H1 (cell line): ENCODE data around the gene RASAL1. TPM values are rescaled to one million over a fixed set of nuclear protein-coding genes. Genes with fewer than 3 reads are reported as not detected.
A peak's percentile ranks its signal among the peaks of the same experiment; 100 is the strongest.

Experiments used
- ASH2L ChIP-seq: fragments of 200-600, 300-600 bp; sonication (generic); IDR thresholded peaks from one replicate; pipeline ENCODE4 v1.7.1; 2017; ENCODE audit warnings: low read length
- BRCA1 ChIP-seq: IDR thresholded peaks from 2 replicates; pipeline ENCODE4 v1.6.1; 2012; ENCODE audit warnings: low read depth, low read length, improper control_type of control experiment
- CBX8 ChIP-seq: fragments of 300-800, 300-1000 bp; sonication (generic); IDR thresholded peaks from 2 replicates; pipeline ENCODE4 v1.7.1; 2016; ENCODE audit warnings: low read depth, low read length, borderline replicate concordance
- E2F6 ChIP-seq: IDR thresholded peaks from 2 replicates; pipeline ENCODE4 v1.6.1; 2012; ENCODE audit warnings: inconsistent platforms
- EGR1 ChIP-seq: IDR thresholded peaks from 2 replicates; pipeline ENCODE4 v1.6.1; 2011; ENCODE audit warnings: low read depth, low read length, borderline replicate concordance
- EP300 ChIP-seq, 2 experiments: IDR thresholded peaks; 1 replicate in 1 of 2; 2 replicates in 1 of 2; pipeline ENCODE4 v1.6.1; 2011 to 2012; ENCODE audit warnings: low read depth in 2 of 2, low read length in 2 of 2, mild to moderate bottlenecking in 2 of 2, borderline replicate concordance in 1 of 2, inconsistent platforms in 1 of 2, moderate library complexity in 1 of 2
- GABPA ChIP-seq: IDR thresholded peaks from 2 replicates; pipeline ENCODE4 v1.6.1; 2011; ENCODE audit warnings: mild to moderate bottlenecking, low read length, moderate library complexity, borderline replicate concordance; ENCODE audit not compliant: insufficient read depth
- HDAC6 ChIP-seq: IDR thresholded peaks from one replicate; pipeline ENCODE4 v1.7.1; 2012; ENCODE audit warnings: low read depth, mild to moderate bottlenecking, inconsistent platforms, low read length, moderate library complexity
- JUN ChIP-seq: IDR thresholded peaks from 2 replicates; pipeline ENCODE4 v1.6.1; 2011; ENCODE audit warnings: low read depth, mild to moderate bottlenecking, improper control_type of control experiment, low read length
- KDM4A ChIP-seq: IDR thresholded peaks from one replicate; pipeline ENCODE4 v1.7.1; 2012; ENCODE audit warnings: low read depth, mild to moderate bottlenecking, moderate library complexity, low read length, inconsistent platforms; ENCODE audit not compliant: severe bottlenecking
- KDM5A ChIP-seq: fragments of 200-600 bp; IDR thresholded peaks from 2 replicates; pipeline ENCODE4 v1.7.1; 2012; ENCODE audit warnings: mild to moderate bottlenecking, low read length, inconsistent platforms, mixed read lengths
- NRF1 ChIP-seq: IDR thresholded peaks from 2 replicates; pipeline ENCODE4 v1.6.1; 2011; ENCODE audit warnings: mild to moderate bottlenecking, low read depth, low read length, improper control_type of control experiment
- POU5F1 ChIP-seq: IDR thresholded peaks from 2 replicates; pipeline ENCODE4 v1.6.1; 2011; ENCODE audit warnings: low read depth, mild to moderate bottlenecking, low read length, moderate library complexity
- RBBP5 ChIP-seq: IDR thresholded peaks from 2 replicates; pipeline ENCODE4 v1.7.1; 2012; ENCODE audit warnings: low read depth, mild to moderate bottlenecking, inconsistent platforms, low read length, moderate library complexity, borderline replicate concordance
- RNF2 ChIP-seq: fragments of 200-900, 300-1000 bp; sonication (generic); IDR thresholded peaks from 2 replicates; pipeline ENCODE4 v1.7.1; 2016; ENCODE audit warnings: borderline replicate concordance, low read depth, mild to moderate bottlenecking, antibody characterized with exemption, low read length; ENCODE audit not compliant: poor library complexity, severe bottlenecking; ENCODE audit errors: missing control alignments
- SIN3A ChIP-seq, 2 experiments: IDR thresholded peaks in 1 of 2; conservative IDR thresholded peaks in 1 of 2; 2 replicates each; pipeline ENCODE4 v1.6.1; 2011 to 2012; ENCODE audit warnings: low read length in 2 of 2, improper control_type of control experiment in 1 of 2, low read depth in 1 of 2, mild to moderate bottlenecking in 1 of 2
- SP1 ChIP-seq: IDR thresholded peaks from 2 replicates; pipeline ENCODE4 v1.6.1; 2011; ENCODE audit warnings: low read depth, low read length
- SRF ChIP-seq: IDR thresholded peaks from 2 replicates; pipeline ENCODE4 v1.6.1; 2011; ENCODE audit warnings: mild to moderate bottlenecking, low read depth, low read length, moderate library complexity
- YY1 ChIP-seq: IDR thresholded peaks from 2 replicates; pipeline ENCODE4 v1.6.1; 2011; ENCODE audit warnings: low read depth, mild to moderate bottlenecking, low read length
- polyA plus RNA-seq, 7 experiments: library from polyadenylated mRNA; depleted of rRNA in 3 of 7; stranded (reverse) in 5 of 7; unstranded in 2 of 7; fragments of >200 nt in 5 of 7; fragments of 200-250 nt in 2 of 7; gene quantifications; 1 replicate in 5 of 7; 2 replicates in 1 of 7; 4 replicates in 1 of 7; pipeline versions ENCODE4 v1.2.1 to v1.2.3, GENCODE V29; 2011 to 2013; ENCODE audit warnings: missing spikeins in 2 of 7, mixed read lengths in 2 of 7
- total RNA-seq: library from RNA; stranded (reverse); fragmentation: NEBNext Ultra II Directional; extraction: Animal tissue kit (Norgen Biotek cat#: 25700); gene quantifications from 2 replicates; pipeline ENCODE4 v1.2.1, GENCODE V29; 2021
- TF ChIP-seq, protein P1 (sequence below), 3 experiments: IDR thresholded peaks; 1 replicate in 2 of 3; 2 replicates in 1 of 3; pipeline versions ENCODE4 v1.5.1 to v1.6.1; 2011; ENCODE audit warnings: low read length in 3 of 3, mild to moderate bottlenecking in 3 of 3, inconsistent platforms in 2 of 3, low read depth in 1 of 3, moderate library complexity in 1 of 3; ENCODE audit not compliant: insufficient read depth in 1 of 3; ENCODE audit errors: control extremely low read depth in 1 of 3

RASAL1 gene
- total and polyA plus RNA-seq, 2 of the 8 experiments (the other 6 are each of a cell fraction or from before 2014, with no cell fraction given), result 3.7 to 5.0 TPM

DNA sequence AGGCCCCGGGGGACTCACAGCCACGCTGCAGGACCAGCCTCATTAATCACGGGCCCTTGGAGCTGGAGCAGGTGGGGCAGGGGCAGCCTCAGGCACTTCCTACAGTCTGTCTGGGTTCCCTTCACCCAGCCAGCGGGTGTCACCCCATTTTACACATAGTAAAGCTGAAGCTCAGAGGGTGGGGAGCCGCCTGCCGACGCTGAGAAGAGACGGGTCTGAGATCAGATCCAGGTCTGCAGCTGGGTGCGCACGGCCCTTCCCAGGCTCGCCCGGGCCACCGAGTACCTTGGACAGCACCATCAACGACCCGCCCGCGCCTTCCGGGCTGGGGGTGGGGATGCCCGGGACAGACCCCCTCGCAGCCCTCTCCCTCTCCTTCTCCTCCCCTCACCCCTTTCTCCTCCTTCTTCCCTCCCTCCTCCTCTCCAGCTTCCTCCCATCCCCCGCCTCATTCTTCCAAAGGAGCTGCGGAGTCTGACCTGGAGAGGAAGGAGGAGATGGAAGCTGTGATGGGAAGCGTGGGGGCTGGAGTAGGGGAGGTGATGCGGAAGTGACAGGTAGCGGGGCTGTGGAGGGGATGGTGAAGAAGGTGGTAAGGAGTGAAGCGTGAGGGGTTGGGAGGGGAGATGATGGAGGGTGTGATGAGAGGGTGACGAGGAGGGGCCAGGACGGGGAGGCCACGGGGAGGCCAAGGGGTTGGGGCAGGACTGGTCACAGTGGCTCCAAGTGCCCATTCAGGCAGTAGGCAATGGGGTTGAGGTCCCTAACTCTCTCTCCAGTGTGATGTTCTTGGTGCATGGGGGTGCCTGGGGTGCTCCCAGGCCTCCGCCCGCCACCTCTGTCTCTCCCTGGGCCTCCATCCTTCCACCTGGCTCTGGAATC is 70.2 kb downstream of the RASAL1 start (continued):
- TF ChIP-seq, protein P1, sequence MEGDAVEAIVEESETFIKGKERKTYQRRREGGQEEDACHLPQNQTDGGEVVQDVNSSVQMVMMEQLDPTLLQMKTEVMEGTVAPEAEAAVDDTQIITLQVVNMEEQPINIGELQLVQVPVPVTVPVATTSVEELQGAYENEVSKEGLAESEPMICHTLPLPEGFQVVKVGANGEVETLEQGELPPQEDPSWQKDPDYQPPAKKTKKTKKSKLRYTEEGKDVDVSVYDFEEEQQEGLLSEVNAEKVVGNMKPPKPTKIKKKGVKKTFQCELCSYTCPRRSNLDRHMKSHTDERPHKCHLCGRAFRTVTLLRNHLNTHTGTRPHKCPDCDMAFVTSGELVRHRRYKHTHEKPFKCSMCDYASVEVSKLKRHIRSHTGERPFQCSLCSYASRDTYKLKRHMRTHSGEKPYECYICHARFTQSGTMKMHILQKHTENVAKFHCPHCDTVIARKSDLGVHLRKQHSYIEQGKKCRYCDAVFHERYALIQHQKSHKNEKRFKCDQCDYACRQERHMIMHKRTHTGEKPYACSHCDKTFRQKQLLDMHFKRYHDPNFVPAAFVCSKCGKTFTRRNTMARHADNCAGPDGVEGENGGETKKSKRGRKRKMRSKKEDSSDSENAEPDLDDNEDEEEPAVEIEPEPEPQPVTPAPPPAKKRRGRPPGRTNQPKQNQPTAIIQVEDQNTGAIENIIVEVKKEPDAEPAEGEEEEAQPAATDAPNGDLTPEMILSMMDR (IDR thresholded peaks at IDR 0.05; ENCODE audit: control extremely low read depth in 1 of 3, insufficient read depth in 1 of 3, low read depth in 1 of 3, low read length in 3 of 3), result no peak
- peak; percentile 84 for TF ChIP-seq EGR1
- TF ChIP-seq JUN, result no peak
- peak; percentile 42 for TF ChIP-seq ASH2L
- TF ChIP-seq E2F6, result no peak
- no peak for TF ChIP-seq KDM4A
- no peak for TF ChIP-seq YY1
- TF ChIP-seq SIN3A (conservative IDR thresholded peaks at IDR 0.05 in 1 of 2, IDR thresholded peaks at IDR 0.05 in 1 of 2; ENCODE audit: low read depth in 1 of 2, low read length in 2 of 2), result peak; percentile 96
- TF ChIP-seq EP300 (IDR thresholded peaks at IDR 0.05; ENCODE audit: borderline replicate concordance in 1 of 2, low read depth in 2 of 2, low read length in 2 of 2), result no peak
- TF ChIP-seq POU5F1, result no peak
- no peak for TF ChIP-seq KDM5A
- no peak for TF ChIP-seq GABPA
- no peak for TF ChIP-seq SRF
- no peak for TF ChIP-seq BRCA1
- no peak for TF ChIP-seq SP1
- no peak for TF ChIP-seq HDAC6
- TF ChIP-seq RBBP5, result no peak
- TF ChIP-seq NRF1, result no peak
- TF ChIP-seq RNF2, result no peak
- no peak for TF ChIP-seq CBX8
